IMR-90 (cell line): ENCODE results near the gene PLD3. TPM values are rescaled to one million over a fixed set of nuclear protein-coding genes. Genes with fewer than 3 reads are reported as not detected.

Source experiments
- ATAC-seq: fragments of 200-7000 bp; cut with Tn5 transposase; 2 replicates; pipeline ENCODE4 v1.9.1; 2020; ENCODE audit warnings: low read depth, mild to moderate bottlenecking, moderate library complexity
- BruUV-seq: library from RNA; stranded (reverse); fragments of 400-500 nt; replicated peaks from 2 replicates; lab custom pipeline; 2021; lab: Mats Ljungman, UMichigan
- CTCF ChIA-PET: fragments of 300-600 bp; formaldehyde crosslinking; extraction: SDS; loops from one replicate; lab custom pipeline; 2021; ENCODE audit warnings: antibody characterized with exemption; lab: Yijun Ruan, JAX
- POLR2A ChIA-PET: fragments of 300-600 bp; sonication (Branson Sonifier 250); formaldehyde crosslinking; loops from one replicate; lab custom pipeline; 2022; ENCODE audit warnings: antibody characterized with exemption; ENCODE audit not compliant: unreplicated experiment; lab: Charles Lee
- DNase-seq: peaks from one replicate; pipeline ENCODE4 v3.0.0; 2013
- H2AFZ ChIP-seq: replicated peaks from 2 replicates; pipeline ENCODE3; 2013; ENCODE audit warnings: low read length, mild to moderate bottlenecking; ENCODE audit not compliant: poor library complexity
- H2AK5ac ChIP-seq: 2 replicates; pipeline ENCODE4 v1.6.1; 2013; ENCODE audit warnings: low read depth, low read length, inconsistent platforms
- H2AK9ac ChIP-seq: replicated peaks from 2 replicates; pipeline ENCODE3; 2013; ENCODE audit warnings: mild to moderate bottlenecking, low read depth, low read length, moderate library complexity; ENCODE audit not compliant: poor library complexity
- H2BK120ac ChIP-seq: 2 replicates; pipeline ENCODE4 v1.6.1; 2013; ENCODE audit warnings: low read depth, low read length, inconsistent platforms
- H2BK15ac ChIP-seq: 3 replicates; pipeline ENCODE4 v1.6.1; 2013; ENCODE audit warnings: low read depth, low read length, inconsistent platforms
- H2BK20ac ChIP-seq: 2 replicates; pipeline ENCODE4 v1.6.1; 2013; ENCODE audit warnings: low read depth, mild to moderate bottlenecking, inconsistent platforms, low read length, moderate library complexity
- H2BK5ac ChIP-seq: 2 replicates; pipeline ENCODE4 v1.6.1; 2013; ENCODE audit warnings: mild to moderate bottlenecking, low read depth, low read length, inconsistent platforms; ENCODE audit not compliant: poor library complexity, severe bottlenecking
- H3K14ac ChIP-seq: replicated peaks from 2 replicates; pipeline ENCODE4 v1.6.1; 2013; ENCODE audit warnings: low read depth, low read length, inconsistent platforms
- H3K18ac ChIP-seq: 2 replicates; pipeline ENCODE4 v1.6.1; 2013; ENCODE audit warnings: low read depth, low read length, control low read depth
- H3K23ac ChIP-seq: 2 replicates; pipeline ENCODE4 v1.6.1; 2013; ENCODE audit warnings: low read depth, low read length, inconsistent platforms
- H3K27ac ChIP-seq: 2 replicates; pipeline ENCODE4 v1.5.1; 2013; ENCODE audit warnings: mild to moderate bottlenecking, control low read depth, low read length; ENCODE audit not compliant: insufficient read depth
- H3K27me3 ChIP-seq: 2 replicates; pipeline ENCODE4 v1.6.1; 2013; ENCODE audit warnings: low read length; ENCODE audit not compliant: control insufficient read depth, insufficient read depth
- H3K36me3 ChIP-seq: 2 replicates; pipeline ENCODE4 v1.6.1; 2013; ENCODE audit warnings: low read length, mixed read lengths; ENCODE audit not compliant: control insufficient read depth, insufficient read depth
- H3K4ac ChIP-seq: 2 replicates; pipeline ENCODE4 v1.6.1; 2013; ENCODE audit warnings: low read depth, low read length, inconsistent platforms
- H3K4me1 ChIP-seq: 2 replicates; pipeline ENCODE4 v1.6.1; 2013; ENCODE audit warnings: low read length, mixed read lengths; ENCODE audit not compliant: control insufficient read depth, insufficient read depth
- H3K4me2 ChIP-seq: 2 replicates; pipeline ENCODE4 v1.6.1; 2013; ENCODE audit warnings: low read depth, mild to moderate bottlenecking, control low read depth, low read length, moderate library complexity
- H3K4me3 ChIP-seq: 2 replicates; pipeline ENCODE4 v1.5.1; 2013; ENCODE audit warnings: low read depth, mild to moderate bottlenecking, control low read depth, low read length, moderate library complexity; ENCODE audit not compliant: insufficient read depth
- H3K56ac ChIP-seq: 2 replicates; pipeline ENCODE4 v1.6.1; 2013; ENCODE audit warnings: low read length, inconsistent platforms; ENCODE audit not compliant: insufficient read depth; ENCODE audit errors: extremely low read depth
- H3K79me1 ChIP-seq, 2 experiments: 2 replicates each; pipeline ENCODE4 v1.6.1; 2013; ENCODE audit warnings: low read length in 2 of 2, inconsistent platforms in 1 of 2, low read depth in 1 of 2
- H3K9ac ChIP-seq: 2 replicates; pipeline ENCODE4 v1.6.1; 2013; ENCODE audit warnings: low read depth, low read length, control low read depth
- H3K9me1 ChIP-seq: 2 replicates; pipeline ENCODE4 v1.6.1; 2013; ENCODE audit warnings: low read length, inconsistent platforms; ENCODE audit not compliant: insufficient read depth
- H3K9me3 ChIP-seq: 2 replicates; pipeline ENCODE4 v1.6.1; 2013; ENCODE audit warnings: low read length; ENCODE audit not compliant: control insufficient read depth, insufficient read depth
- H4K20me1 ChIP-seq: 2 replicates; pipeline ENCODE4 v1.6.1; 2013; ENCODE audit warnings: low read length, inconsistent platforms; ENCODE audit not compliant: insufficient read depth
- H4K5ac ChIP-seq: 2 replicates; pipeline ENCODE4 v1.6.1; 2013; ENCODE audit warnings: mild to moderate bottlenecking, low read depth, low read length, control low read depth
- H4K8ac ChIP-seq, 2 experiments: 2 replicates each; pipeline ENCODE4 v1.6.1; 2013; ENCODE audit warnings: low read depth in 2 of 2, low read length in 2 of 2, control low read depth in 1 of 2, inconsistent platforms in 1 of 2
- H4K91ac ChIP-seq: 2 replicates; pipeline ENCODE4 v1.6.1; 2013; ENCODE audit warnings: low read depth, low read length, inconsistent platforms; ENCODE audit not compliant: insufficient read depth
- BHLHE40 ChIP-seq: fragments of 150-350 bp; IDR thresholded peaks from 2 replicates; pipeline ENCODE4 v1.6.1; 2016; ENCODE audit warnings: mild to moderate bottlenecking, low read depth, low read length
- CEBPB ChIP-seq: IDR thresholded peaks from 2 replicates; pipeline ENCODE4 v1.6.1; 2012; ENCODE audit warnings: low read depth, low read length, improper control_type of control experiment
- CHD1 ChIP-seq: IDR thresholded peaks from 2 replicates; pipeline ENCODE4 v1.6.1; 2012; ENCODE audit warnings: low read depth, low read length, improper control_type of control experiment
- CTCF ChIP-seq: conservative IDR thresholded peaks from 2 replicates; pipeline ENCODE4 v1.5.1; 2012; ENCODE audit warnings: mild to moderate bottlenecking, low read depth, low read length, improper control_type of control experiment
- ELK1 ChIP-seq: fragments of 150-350 bp; IDR thresholded peaks from 2 replicates; pipeline ENCODE4 v1.6.1; 2016; ENCODE audit warnings: low read depth, mild to moderate bottlenecking, low read length, moderate library complexity, borderline replicate concordance
- FOS ChIP-seq: fragments of 150-350 bp; IDR thresholded peaks from 2 replicates; pipeline ENCODE4 v1.6.1; 2016; ENCODE audit warnings: low read depth, low read length
- MAFK ChIP-seq: IDR thresholded peaks from 2 replicates; pipeline ENCODE4 v1.6.1; 2012; ENCODE audit warnings: low read depth, low read length, improper control_type of control experiment
- MAZ ChIP-seq: IDR thresholded peaks from 2 replicates; pipeline ENCODE4 v1.6.1; 2012; ENCODE audit warnings: low read depth, mild to moderate bottlenecking, low read length, improper control_type of control experiment, moderate library complexity, borderline replicate concordance
- MXI1 ChIP-seq: IDR thresholded peaks from 2 replicates; pipeline ENCODE4 v1.6.1; 2012; ENCODE audit warnings: low read depth, mild to moderate bottlenecking, low read length, moderate library complexity, borderline replicate concordance
- NFE2L2 ChIP-seq: fragments of 150-350 bp; IDR thresholded peaks from 2 replicates; pipeline ENCODE4 v1.6.1; 2016; ENCODE audit warnings: low read depth, mild to moderate bottlenecking, low read length
- POLR2A ChIP-seq: IDR thresholded peaks from 2 replicates; pipeline ENCODE4 v1.6.1; 2012; ENCODE audit warnings: mild to moderate bottlenecking, low read depth, low read length
- RAD21 ChIP-seq: IDR thresholded peaks from 2 replicates; pipeline ENCODE4 v1.6.1; 2012; ENCODE audit warnings: low read length, improper control_type of control experiment
- RCOR1 ChIP-seq: IDR thresholded peaks from 2 replicates; pipeline ENCODE4 v1.6.1; 2012; ENCODE audit warnings: mild to moderate bottlenecking, low read length, improper control_type of control experiment; ENCODE audit not compliant: insufficient replicate concordance
- RFX5 ChIP-seq: IDR thresholded peaks from 2 replicates; pipeline ENCODE4 v1.8.0; 2012; ENCODE audit warnings: low read depth, mild to moderate bottlenecking, low read length, moderate library complexity
- SMC3 ChIP-seq: fragments of 150-350 bp; IDR thresholded peaks from 2 replicates; pipeline ENCODE4 v1.6.1; 2016; ENCODE audit warnings: low read depth, mild to moderate bottlenecking, antibody characterized with exemption, low read length, moderate library complexity
- USF2 ChIP-seq: fragments of 150-350 bp; IDR thresholded peaks from 2 replicates; pipeline ENCODE4 v1.6.1; 2017; ENCODE audit warnings: mild to moderate bottlenecking, antibody characterized with exemption, low read length, low read depth
- WGBS, 2 experiments: methylation state at CpG; one replicate each; pipeline versions ENCODE4 v1.1.5 to v1.1.7; 2013; ENCODE audit warnings: missing lambda C conversion rate in 2 of 2; ENCODE audit not compliant: insufficient read length in 1 of 2; ENCODE audit errors: extremely low coverage in 2 of 2; 5-methylcytosine and 5-hydroxymethylcytosine counted together
- dilution Hi-C: fragments of 300-500 bp; cut with HindIII; formaldehyde crosslinking; loops from one replicate; pipeline ENCODE4 v1.14.3; 2018; ENCODE audit warnings: low sequenced_read_pairs; ENCODE audit not compliant: unreplicated experiment
- in situ Hi-C: fragments of 300-500 bp; cut with MboI; formaldehyde crosslinking; loops from 3 replicates; pipeline ENCODE4 v1.14.3; 2019; ENCODE audit warnings: low sequenced_read_pairs, inconsistent platforms, mixed read lengths
- intact Hi-C: fragments of 100-400 bp; cut with micrococcal nuclease; formaldehyde crosslinking; loops from 2 replicates; pipeline ENCODE4 v1.10.0; 2022
- polyA plus RNA-seq, 3 experiments: library from polyadenylated mRNA; depleted of rRNA; stranded (reverse); fragments of >200 nt; gene quantifications; 2 replicates each; pipeline ENCODE4 v1.2.3, GENCODE V29; 2012; ENCODE audit warnings: low replicate concordance in 1 of 3
- total RNA-seq: library from RNA; depleted of rRNA; stranded (reverse); fragments of >200 nt; gene quantifications from 2 replicates; pipeline ENCODE4 v1.2.3, GENCODE V29; 2012

Gene PLD3
- total and polyA plus RNA-seq, 2 of the 4 experiments (the other 2 are of a cell fraction) = 117 to 665 TPM

- no TSS peak for BruUV-seq
- TF ChIP-seq RAD21 (no peak), POLR2A (no peak), RCOR1 (no peak), MXI1 (no peak), RFX5 (no peak), NFE2L2 (no peak), MAZ (no peak), BHLHE40 (no peak), CHD1 (no peak), MAFK (no peak), CEBPB (no peak), SMC3 (no peak), FOS (no peak), CTCF (no peak), USF2 (no peak), ELK1 (no peak)
- intact Hi-C loops = no loop called here
- H2BK20ac ChIP-seq = no peak overlapping the region
- DNase-seq = no peak
- no peak overlapping the region for H2BK120ac ChIP-seq
- ChIA-PET CTCF (no interaction called here), POLR2A (no interaction called here)
- no peaks in the 10 kb centered on the region for H4K20me1 ChIP-seq
- no peak overlapping the region for H3K14ac ChIP-seq
- no peak overlapping the region for H4K8ac ChIP-seq
- H3K4me3 ChIP-seq = no peak overlapping the region
- in situ Hi-C loops = no loop called here
- H2BK5ac ChIP-seq = no peak overlapping the region
- no peak overlapping the region for H3K9ac ChIP-seq
- no peak for ATAC-seq
- H3K18ac ChIP-seq = no peak overlapping the region
- no peak overlapping the region for H3K27ac ChIP-seq
- H3K79me1 ChIP-seq = 0 out of 4 replicates have a peak, but pooled peaks cover 0 to 3% of the 10 kb centered on the region in 2 experiments
- H3K23ac ChIP-seq = no peak overlapping the region
- no peak overlapping the region for H4K5ac ChIP-seq
- no peaks in the 10 kb centered on the region for H3K27me3 ChIP-seq
- no peaks in the 10 kb centered on the region for H3K9me3 ChIP-seq
- no peak overlapping the region for H3K56ac ChIP-seq
- no peak overlapping the region for H3K4me2 ChIP-seq
- no peaks in the 10 kb centered on the region for H3K36me3 ChIP-seq
- H3K4ac ChIP-seq = no peak overlapping the region
- 95% methylated on average over 11 of the region's 22 CpGs; no CpG with 5 or more reads in 1 of the 2 experiments for WGBS, 2 experiments
- H2BK15ac ChIP-seq = no peak overlapping the region
- H2AK9ac ChIP-seq = no peak overlapping the region
- H3K9me1 ChIP-seq = no peaks in the 10 kb centered on the region
- dilution Hi-C loops = no loop called here
- no peak overlapping the region for H2AK5ac ChIP-seq
- H2AFZ ChIP-seq = no peak overlapping the region
- H3K4me1 ChIP-seq = no peaks in the 10 kb centered on the region
- H4K91ac ChIP-seq = no peak overlapping the region
Observed at GRCh38 chr19:40397568-40397906, 49.0 kb downstream of the PLD3 start.
